Osteocyte (in vitro differentiated cells): Measurements from ENCODE around the gene PHF23. TPM values are rescaled to one million over a fixed set of nuclear protein-coding genes. Genes with fewer than 3 reads are reported as not detected.

ENCODE experiments used
- DNase-seq: peaks from one replicate; pipeline ENCODE4 v3.0.0; 2021; ENCODE audit warnings: mixed read lengths; ENCODE audit not compliant: unreplicated experiment; ENCODE audit errors: extremely low spot score
- H3K27ac Mint-ChIP-seq: one replicate; pipeline ENCODE4 v1.8.0; 2021; ENCODE audit warnings: mild to moderate bottlenecking, mixed read lengths; ENCODE audit not compliant: unreplicated experiment
- H3K27me3 Mint-ChIP-seq: one replicate; pipeline ENCODE4 v1.8.0; 2021; ENCODE audit warnings: mixed read lengths; ENCODE audit not compliant: unreplicated experiment
- H3K36me3 Mint-ChIP-seq: one replicate; pipeline ENCODE4 v1.8.0; 2021; ENCODE audit warnings: mixed read lengths; ENCODE audit not compliant: unreplicated experiment
- H3K4me1 Mint-ChIP-seq: one replicate; pipeline ENCODE4 v1.8.0; 2021; ENCODE audit warnings: mixed read lengths; ENCODE audit not compliant: unreplicated experiment
- H3K4me3 Mint-ChIP-seq: one replicate; pipeline ENCODE4 v1.8.0; 2021; ENCODE audit warnings: mild to moderate bottlenecking, moderate library complexity, mixed read lengths; ENCODE audit not compliant: unreplicated experiment
- H3K9me3 Mint-ChIP-seq: one replicate; pipeline ENCODE4 v1.8.0; 2021; ENCODE audit warnings: mixed read lengths; ENCODE audit not compliant: unreplicated experiment
- CTCF ChIP-seq: fragments of 200-600 bp; sonication (generic); IDR thresholded peaks from 2 replicates; pipeline ENCODE4 v1.5.0; 2021; ENCODE audit warnings: antibody characterized with exemption, mild to moderate bottlenecking, moderate library complexity
- long read RNA-seq: library from polyadenylated mRNA; unstranded; transcript quantifications from one replicate; pipeline ENCODE4 v2.0.0, GENCODE V29; 2021
- total RNA-seq: library from RNA; stranded (reverse); gene quantifications from 2 replicates; pipeline ENCODE4 v1.2.1, GENCODE V29; 2021

PHF23 gene
- total RNA-seq, result 51.6 and 54.7 TPM in 2 replicates
- long read RNA-seq, partial matches to known transcripts, result 5 of 8 reads
- long read RNA-seq, other reads (novel, unspliced or antisense), result 2 of 8 reads

- Mint-ChIP-seq H3K4me3 (peak within 1 kb of the TSS; percentile 99), H3K27ac (peak within 1 kb of the TSS; percentile 93), H3K36me3 (peaks cover 43% of the 10 kb centered on the region), H3K27me3 (no peaks in the 10 kb centered on the region), H3K9me3 (no peaks in the 10 kb centered on the region), H3K4me1 (peaks cover 59% of the 10 kb centered on the region)
- peak; percentile 100 for DNase-seq
- no peak for TF ChIP-seq CTCF
These were observed at the start of gene PHF23 for GRCh38 chr17:7239091-7240027. Gene PHF23, minus strand, starts transcription at chr17:7239457. Its CDS starts 178 bp downstream, at chr17:7239279.

- no peak overlapping the region for H3K4me3 Mint-ChIP-seq
- no peak for TF ChIP-seq CTCF
- peaks cover 44% of the 10 kb centered on the region for H3K27me3 Mint-ChIP-seq
- no peak overlapping the region for H3K27ac Mint-ChIP-seq
- H3K36me3 Mint-ChIP-seq, result no peaks in the 10 kb centered on the region
- no peaks in the 10 kb centered on the region for H3K9me3 Mint-ChIP-seq
- DNase-seq, result no peak
- H3K4me1 Mint-ChIP-seq, result peaks cover 19% of the 10 kb centered on the region
These were observed 46.4 kb upstream of the PHF23 start for GRCh38 chr17:7285679-7286078.

DNA sequence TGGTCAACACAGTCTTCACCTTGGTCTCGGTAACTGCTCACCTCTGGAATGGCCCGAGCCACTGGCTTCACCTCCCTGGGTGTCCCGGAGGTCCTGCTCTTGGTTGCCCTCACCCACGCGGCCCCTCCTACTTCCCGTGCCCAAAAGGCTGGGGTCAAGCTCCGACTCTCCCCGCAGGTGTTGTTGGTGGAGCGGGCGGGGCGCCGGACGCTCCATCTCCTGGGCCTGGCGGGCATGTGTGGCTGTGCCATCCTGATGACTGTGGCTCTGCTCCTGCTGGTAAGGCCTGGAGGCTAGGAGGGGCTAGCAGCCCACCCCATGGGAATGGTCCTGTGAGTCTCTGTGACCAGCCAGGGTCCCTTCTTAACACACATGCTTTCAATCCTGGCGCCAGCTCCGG is 45.7 kb upstream of the PHF23 start:
- H3K9me3 Mint-ChIP-seq, result no peaks in the 10 kb centered on the region
- H3K27me3 Mint-ChIP-seq, result peaks cover 38% of the 10 kb centered on the region
- no peak overlapping the region for H3K27ac Mint-ChIP-seq
- H3K4me3 Mint-ChIP-seq, result no peak overlapping the region
- TF ChIP-seq CTCF, result no peak
- DNase-seq, result no peak
- no peaks in the 10 kb centered on the region for H3K36me3 Mint-ChIP-seq
- H3K4me1 Mint-ChIP-seq, result peaks cover 21% of the 10 kb centered on the region

- Mint-ChIP-seq H3K27ac (no peak overlapping the region), H3K9me3 (no peaks in the 10 kb centered on the region), H3K27me3 (peaks cover 37% of the 10 kb centered on the region), H3K4me1 (peaks cover 21% of the 10 kb centered on the region), H3K36me3 (no peaks in the 10 kb centered on the region), H3K4me3 (no peak overlapping the region)
- no peak for DNase-seq
- no peak for TF ChIP-seq CTCF
These were observed 44.4 kb upstream of the PHF23 start for GRCh38 chr17:7283471-7284216.
